ENCODE data around the gene COQ8B.
"Not testable (repeated sequence)": the region's sequence is repeated elsewhere in the genome, so short reads cannot be mapped to it uniquely, and the experiment has no call there.

COQ8B gene

GRCh38 chr19:40663695-40664692 is 52.7 kb downstream of the COQ8B start:
- no peak for ATAC-seq

- ATAC-seq = peak; percentile 79 to 82
Measured at GRCh38 chr19:40662925-40663694, 53.6 kb downstream of the COQ8B start.

- ATAC-seq = no peak
Measured at GRCh38 chr19:40661616-40662015, 55.1 kb downstream of the COQ8B start.

- ATAC-seq = no peak
Measured at GRCh38 chr19:40659566-40659965, 57.1 kb downstream of the COQ8B start.

- no peak for ATAC-seq
Measured at GRCh38 chr19:40659116-40659515, 57.6 kb downstream of the COQ8B start.

- ATAC-seq = no peak
Measured at GRCh38 chr19:40658031-40658430, 58.7 kb downstream of the COQ8B start.

- not testable (repeated sequence) for ATAC-seq
Measured at GRCh38 chr19:40655684-40656083, 61.0 kb downstream of the COQ8B start.

- not testable (repeated sequence) for ATAC-seq
Measured at GRCh38 chr19:40652303-40652702, 64.4 kb downstream of the COQ8B start.

GRCh38 chr19:40650749-40651305 is 65.9 kb downstream of the COQ8B start:
- ATAC-seq = no peak

- not testable (repeated sequence) for ATAC-seq
Measured at GRCh38 chr19:40649903-40650675, 66.6 kb downstream of the COQ8B start.

GRCh38 chr19:40646743-40647254 is 69.9 kb downstream of the COQ8B start:
- no peak for ATAC-seq

- ATAC-seq = no peak
Measured at GRCh38 chr19:40642757-40643305, 73.9 kb downstream of the COQ8B start.

- no peak for ATAC-seq
Measured at GRCh38 chr19:40642051-40642706, 74.5 kb downstream of the COQ8B start.
